HepG2 (cell line): ENCODE measurements around the gene ZNF148. TPM values are rescaled to one million over a fixed set of nuclear protein-coding genes. Genes with fewer than 3 reads are reported as not detected.

Source experiments
- ETV5 ChIP-seq: IDR thresholded peaks from 2 replicates; pipeline ENCODE4 v1.6.1; 2018; ENCODE audit warnings: missing biosample characterization, missing genetic modification reagents, inconsistent platforms, borderline replicate concordance
- MAFK ChIP-seq, 2 experiments: IDR thresholded peaks in 1 of 2; conservative IDR thresholded peaks in 1 of 2; 2 replicates each; pipeline ENCODE4 v1.6.1; 2011; ENCODE audit warnings: improper control_type of control experiment in 2 of 2, low read length in 2 of 2
- NFE2L2 ChIP-seq: fragments of 150-350 bp; IDR thresholded peaks from 2 replicates; pipeline ENCODE4 v1.6.1; 2014; ENCODE audit warnings: low read length
- PHF5A ChIP-seq: IDR thresholded peaks from one replicate; pipeline ENCODE4 v1.6.1; 2018; ENCODE audit warnings: low read depth, missing genetic modification reagents; ENCODE audit not compliant: unreplicated experiment
- SAFB2 ChIP-seq: sonication (generic); formaldehyde crosslinking; IDR thresholded peaks from 2 replicates; pipeline ENCODE4 v1.5.1; 2020; ENCODE audit warnings: missing genetic modification reagents, low read depth, mild to moderate bottlenecking, borderline replicate concordance
- SCMH1 ChIP-seq: sonication (generic); formaldehyde crosslinking; IDR thresholded peaks from 2 replicates; pipeline ENCODE4 v1.9.0; 2021; ENCODE audit warnings: missing genetic modification reagents, mild to moderate bottlenecking, borderline replicate concordance
- SKIL ChIP-seq: sonication (generic); formaldehyde crosslinking; IDR thresholded peaks from 2 replicates; pipeline ENCODE4 v1.8.0; 2022; ENCODE audit warnings: missing genetic modification reagents, mild to moderate bottlenecking, moderate library complexity, borderline replicate concordance
- ZNF44 ChIP-seq: sonication (generic); formaldehyde crosslinking; IDR thresholded peaks from 2 replicates; pipeline ENCODE4 v1.5.1; 2020; ENCODE audit warnings: mild to moderate bottlenecking, missing genetic modification reagents
- ZNF460 ChIP-seq: sonication (generic); formaldehyde crosslinking; IDR thresholded peaks from 2 replicates; pipeline ENCODE4 v1.5.1; 2020; ENCODE audit warnings: missing genetic modification reagents, mild to moderate bottlenecking, borderline replicate concordance
- ZNF512B ChIP-seq: sonication (generic); formaldehyde crosslinking; IDR thresholded peaks from 2 replicates; pipeline ENCODE4 v1.5.1; 2020; ENCODE audit warnings: missing genetic modification reagents, mild to moderate bottlenecking, borderline replicate concordance
- ZNF607 ChIP-seq: sonication (generic); formaldehyde crosslinking; IDR thresholded peaks from 2 replicates; pipeline ENCODE4 v1.5.1; 2020; ENCODE audit warnings: missing genetic modification reagents, mild to moderate bottlenecking, borderline replicate concordance
- ZNF644 ChIP-seq: IDR thresholded peaks from 2 replicates; pipeline ENCODE4 v1.6.1; 2016; ENCODE audit warnings: low read depth
- ZNF652 ChIP-seq: IDR thresholded peaks from 2 replicates; pipeline ENCODE4 v1.6.1; 2016; ENCODE audit warnings: low read depth, borderline replicate concordance
- ZNF704 ChIP-seq: sonication (generic); formaldehyde crosslinking; IDR thresholded peaks from 2 replicates; pipeline ENCODE4 v1.8.1; 2023; ENCODE audit warnings: mild to moderate bottlenecking, inconsistent platforms, moderate library complexity, missing genetic modification reagents, borderline replicate concordance
- ZNF75D ChIP-seq: sonication (generic); formaldehyde crosslinking; IDR thresholded peaks from 2 replicates; pipeline ENCODE4 v1.8.1; 2023; ENCODE audit warnings: missing genetic modification reagents, mild to moderate bottlenecking, borderline replicate concordance
- polyA plus RNA-seq, 8 experiments: library from polyadenylated mRNA; depleted of rRNA in 3 of 8; stranded (reverse) in 7 of 8; unstranded in 1 of 8; fragments of >200 nt; fragmentation: Illumina TruSeq in 4 of 8; extraction: Trizol in 4 of 8; gene quantifications; 2 replicates each; pipeline versions ENCODE4 v1.2.1 to v1.2.3, GENCODE V29; 2011 to 2016; ENCODE audit warnings: low read depth in 4 of 8, missing spikeins in 1 of 8, mixed read lengths in 1 of 8; ENCODE audit not compliant: insufficient read depth in 1 of 8
- total RNA-seq, 5 experiments: library from RNA; depleted of rRNA; stranded (reverse); fragments of >200 nt; fragmentation: Illumina TruSeq; extraction: Trizol; gene quantifications; 2 replicates each; pipeline ENCODE4 v1.2.3, GENCODE V29; 2016; ENCODE audit warnings: low read depth in 1 of 5

ZNF148 gene
- total and polyA plus RNA-seq, 2 of the 13 experiments (the other 11 are each of a cell fraction or from before 2014, with no cell fraction given), result 10.6 to 36.1 TPM

- no peak for TF ChIP-seq ZNF512B
- TF ChIP-seq ZNF44 (CRISPR knock-in tag), result no peak
- TF ChIP-seq MAFK (conservative IDR thresholded peaks at IDR 0.05 in 1 of 2, IDR thresholded peaks at IDR 0.05 in 1 of 2; ENCODE audit: low read length in 2 of 2), result peak; percentile 92 to 95
- no peak for TF ChIP-seq ZNF644 (CRISPR knock-in tag)
- TF ChIP-seq PHF5A (CRISPR knock-in tag), result no peak
- peak; percentile 63; the same call in 1 of the 2 replicates for TF ChIP-seq ZNF652
- no peak for TF ChIP-seq ZNF607 (CRISPR knock-in tag)
- TF ChIP-seq ZNF704, result no peak
- no peak for TF ChIP-seq ZNF460 (CRISPR knock-in tag)
- no peak for TF ChIP-seq SKIL (CRISPR knock-in tag)
- TF ChIP-seq ETV5 (CRISPR knock-in tag), result no peak
- TF ChIP-seq NFE2L2, result peak; percentile 95
- no peak for TF ChIP-seq SAFB2 (CRISPR knock-in tag)
- TF ChIP-seq ZNF75D, result no peak
- no peak for TF ChIP-seq SCMH1 (CRISPR knock-in tag)
Observed at GRCh38 chr3:125351814-125352456, 23.2 kb downstream of the ZNF148 start (continued).
